ENCODE data around the gene SHANK2.

SHANK2 gene

DNA sequence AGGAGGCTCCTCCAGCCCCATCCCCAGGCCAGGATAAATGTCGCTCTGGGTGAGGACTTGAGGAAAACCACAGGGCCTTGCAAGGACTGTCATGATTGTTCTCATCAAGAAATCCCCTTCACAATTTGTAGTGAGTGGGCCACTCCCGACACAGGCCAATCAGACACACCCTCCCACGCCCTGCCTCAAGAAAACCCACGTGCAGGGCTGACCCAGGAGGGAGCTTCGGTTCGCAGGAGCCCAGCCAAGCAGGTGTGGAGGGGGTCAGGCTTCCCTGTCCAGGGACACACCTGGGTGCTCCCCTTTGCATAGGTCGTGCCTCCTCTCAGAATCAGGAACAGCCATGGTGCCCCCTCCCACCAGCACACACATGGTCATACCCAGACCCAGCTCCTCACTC, 43.2 kb downstream of the SHANK2 start:
- Histone ChIP-seq H4K12ac (ENCODE audit: low read depth, low read length) (no peak overlapping the region), H3K4ac (ENCODE audit: low read depth, low read length) (no peak overlapping the region), H3K9ac (ENCODE audit: low read length) (no peak overlapping the region), H2BK5ac (ENCODE audit: low read depth, low read length, poor library complexity) (no peak overlapping the region), H3K4me2 (ENCODE audit: low read length) (no peak overlapping the region), H3K4me3 (ENCODE audit: low read depth, low read length) (no peak overlapping the region), H3K14ac (ENCODE audit: low read length) (no peak overlapping the region), H3K9me3 (ENCODE audit: insufficient read depth, low read depth, low read length) (no peaks in the 10 kb centered on the region), H3K79me2 (ENCODE audit: control insufficient read depth, insufficient read depth, low read length, poor library complexity) (no peaks in the 10 kb centered on the region), H3K27me3 (ENCODE audit: insufficient read depth, low read length) (no peaks in the 10 kb centered on the region), H2BK12ac (ENCODE audit: low read length) (no peak overlapping the region), H3K79me1 (ENCODE audit: low read length) (no peaks in the 10 kb centered on the region), H2AK5ac (ENCODE audit: low read length) (no peak overlapping the region), H2BK120ac (ENCODE audit: insufficient read depth, low read length, poor library complexity) (no peak overlapping the region), H4K8ac (ENCODE audit: low read depth, low read length) (no peak overlapping the region), H2AFZ (ENCODE audit: insufficient read depth, low read length, poor library complexity) (no peak overlapping the region), H3K4me1 (ENCODE audit: control insufficient read depth in 1 of 2, insufficient read depth in 2 of 2, low read length in 2 of 2) (peaks cover 11 to 12% of the 10 kb centered on the region in 2 experiments), H4K91ac (ENCODE audit: low read depth, low read length) (no peak overlapping the region), H3K18ac (ENCODE audit: low read length) (no peak overlapping the region), H3K36me3 (ENCODE audit: control insufficient read depth in 1 of 2, insufficient read depth in 2 of 2, low read length in 2 of 2) (peaks cover 0 to 12% of the 10 kb centered on the region in 2 experiments), H3K23ac (ENCODE audit: low read length) (no peak overlapping the region), H3K27ac (ENCODE audit: low read depth, low read length) (no peak overlapping the region)
- no peak for DNase-seq
- WGBS (ENCODE audit: extremely low coverage, insufficient coverage, insufficient read length) = no CpG with 5 or more reads among the region's 7 CpGs

DNA sequence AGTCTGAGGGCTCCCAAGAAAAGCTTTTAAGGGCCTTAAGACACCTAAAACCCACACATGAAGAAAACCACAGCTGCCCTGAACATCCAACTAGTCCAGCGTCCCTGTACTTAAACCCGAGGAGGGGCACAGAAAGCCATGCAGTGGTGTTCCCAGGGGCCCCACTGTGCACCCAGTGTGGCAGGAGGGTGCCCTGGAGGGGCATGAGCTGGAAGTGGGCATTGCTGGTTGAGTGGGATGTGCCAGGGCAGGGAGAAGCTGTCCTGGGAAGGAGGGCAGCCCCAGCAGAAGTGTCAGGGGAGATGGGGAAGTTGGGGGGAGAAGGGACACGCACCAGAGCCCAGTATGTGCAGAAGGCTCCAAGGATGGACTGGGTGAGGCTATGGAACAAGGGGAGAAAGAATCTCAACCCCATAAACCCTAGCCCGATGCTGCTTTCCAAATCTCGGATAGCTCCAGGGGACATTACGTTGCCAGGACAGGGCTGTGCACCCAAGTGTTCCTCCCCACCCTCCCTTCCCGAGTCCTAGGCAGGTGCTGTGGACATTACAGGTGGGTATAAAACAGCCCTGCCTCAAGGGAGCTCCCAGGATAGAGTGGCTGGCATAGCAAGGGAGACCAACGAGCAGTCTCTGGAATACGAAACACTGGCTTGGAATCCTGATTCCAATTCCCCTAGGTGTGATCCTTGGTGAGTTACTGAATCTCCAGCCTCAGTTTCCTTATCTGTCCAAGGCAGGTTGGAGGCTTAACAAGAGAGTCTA, 44.2 kb downstream of the SHANK2 start:
- Histone ChIP-seq H3K4ac (ENCODE audit: low read depth, low read length) (no peak overlapping the region), H3K23ac (ENCODE audit: low read length) (no peak overlapping the region), H4K12ac (ENCODE audit: low read depth, low read length) (no peak overlapping the region), H3K27ac (ENCODE audit: low read depth, low read length) (no peak overlapping the region), H2BK12ac (ENCODE audit: low read length) (no peak overlapping the region), H3K9ac (ENCODE audit: low read length) (no peak overlapping the region), H3K4me2 (ENCODE audit: low read length) (no peak overlapping the region), H3K27me3 (ENCODE audit: insufficient read depth, low read length) (no peaks in the 10 kb centered on the region), H2BK5ac (ENCODE audit: low read depth, low read length, poor library complexity) (no peak overlapping the region), H3K18ac (ENCODE audit: low read length) (no peak overlapping the region), H3K79me1 (ENCODE audit: low read length) (no peaks in the 10 kb centered on the region), H3K4me1 (ENCODE audit: control insufficient read depth in 1 of 2, insufficient read depth in 2 of 2, low read length in 2 of 2) (peaks cover 11 to 12% of the 10 kb centered on the region in 2 experiments), H3K36me3 (ENCODE audit: control insufficient read depth in 1 of 2, insufficient read depth in 2 of 2, low read length in 2 of 2) (peaks cover 0 to 12% of the 10 kb centered on the region in 2 experiments), H4K91ac (ENCODE audit: low read depth, low read length) (no peak overlapping the region), H2AK5ac (ENCODE audit: low read length) (no peak overlapping the region), H3K14ac (ENCODE audit: low read length) (no peak overlapping the region), H3K9me3 (ENCODE audit: insufficient read depth, low read depth, low read length) (no peaks in the 10 kb centered on the region), H2AFZ (ENCODE audit: insufficient read depth, low read length, poor library complexity) (no peak overlapping the region), H3K79me2 (ENCODE audit: control insufficient read depth, insufficient read depth, low read length, poor library complexity) (no peaks in the 10 kb centered on the region), H3K4me3 (ENCODE audit: low read depth, low read length) (no peak overlapping the region), H4K8ac (ENCODE audit: low read depth, low read length) (no peak overlapping the region), H2BK120ac (ENCODE audit: insufficient read depth, low read length, poor library complexity) (no peak overlapping the region)
- WGBS (ENCODE audit: extremely low coverage, insufficient coverage, insufficient read length) = no CpG with 5 or more reads among the region's 9 CpGs
- DNase-seq = no peak

DNA sequence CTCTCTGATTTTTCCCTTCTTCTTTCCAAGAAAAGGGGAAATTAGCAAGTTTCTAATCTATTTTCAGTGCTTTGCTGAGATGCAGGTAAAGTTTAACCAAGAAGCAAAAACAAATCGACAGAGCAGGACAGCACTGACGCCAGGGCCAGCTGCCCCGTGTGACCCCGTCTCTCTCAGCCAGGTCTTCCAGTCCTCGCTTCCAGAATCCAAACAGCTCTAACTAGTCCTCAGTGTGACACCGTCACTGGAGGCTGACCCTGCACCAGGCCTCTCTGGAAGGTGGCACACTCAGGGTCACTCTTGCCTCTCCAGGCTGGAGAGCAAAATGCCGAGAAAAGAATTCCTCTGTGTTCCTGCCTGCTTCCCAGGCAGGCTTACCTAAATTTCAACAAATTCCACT, 44.8 kb downstream of the SHANK2 start:
- H3K79me2 ChIP-seq (ENCODE audit: control insufficient read depth, insufficient read depth, low read length, poor library complexity) = no peaks in the 10 kb centered on the region
- no peak overlapping the region for H2BK120ac ChIP-seq (ENCODE audit: insufficient read depth, low read length, poor library complexity)
- no peak overlapping the region for H3K4ac ChIP-seq (ENCODE audit: low read depth, low read length)
- DNase-seq = no peak
- no peak overlapping the region for H2AFZ ChIP-seq (ENCODE audit: insufficient read depth, low read length, poor library complexity)
- peaks cover 0 to 12% of the 10 kb centered on the region in 2 experiments for H3K36me3 ChIP-seq (ENCODE audit: control insufficient read depth in 1 of 2, insufficient read depth in 2 of 2, low read length in 2 of 2)
- no peak overlapping the region for H4K8ac ChIP-seq (ENCODE audit: low read depth, low read length)
- H3K9ac ChIP-seq (ENCODE audit: low read length) = no peak overlapping the region
- no peak overlapping the region for H3K18ac ChIP-seq (ENCODE audit: low read length)
- H3K27me3 ChIP-seq (ENCODE audit: insufficient read depth, low read length) = no peaks in the 10 kb centered on the region
- H3K4me2 ChIP-seq (ENCODE audit: low read length) = no peak overlapping the region
- H3K9me3 ChIP-seq (ENCODE audit: insufficient read depth, low read depth, low read length) = no peaks in the 10 kb centered on the region
- H3K4me1 ChIP-seq (ENCODE audit: control insufficient read depth in 1 of 2, insufficient read depth in 2 of 2, low read length in 2 of 2) = peaks cover 11 to 12% of the 10 kb centered on the region in 2 experiments
- H3K27ac ChIP-seq (ENCODE audit: low read depth, low read length) = no peak overlapping the region
- no peak overlapping the region for H3K4me3 ChIP-seq (ENCODE audit: low read depth, low read length)
- no peak overlapping the region for H2AK5ac ChIP-seq (ENCODE audit: low read length)
- no CpG with 5 or more reads among the region's 7 CpGs for WGBS (ENCODE audit: extremely low coverage, insufficient coverage, insufficient read length)
- no peak overlapping the region for H4K91ac ChIP-seq (ENCODE audit: low read depth, low read length)
- no peaks in the 10 kb centered on the region for H3K79me1 ChIP-seq (ENCODE audit: low read length)
- no peak overlapping the region for H2BK12ac ChIP-seq (ENCODE audit: low read length)
- no peak overlapping the region for H4K12ac ChIP-seq (ENCODE audit: low read depth, low read length)
- no peak overlapping the region for H3K14ac ChIP-seq (ENCODE audit: low read length)
- H2BK5ac ChIP-seq (ENCODE audit: low read depth, low read length, poor library complexity) = no peak overlapping the region
- H3K23ac ChIP-seq (ENCODE audit: low read length) = no peak overlapping the region

- no peak overlapping the region for H3K4ac ChIP-seq (ENCODE audit: low read depth, low read length)
- no peaks in the 10 kb centered on the region for H3K27me3 ChIP-seq (ENCODE audit: insufficient read depth, low read length)
- H3K27ac ChIP-seq (ENCODE audit: low read depth, low read length) = no peak overlapping the region
- H4K12ac ChIP-seq (ENCODE audit: low read depth, low read length) = no peak overlapping the region
- no peak overlapping the region for H2AFZ ChIP-seq (ENCODE audit: insufficient read depth, low read length, poor library complexity)
- no CpG with 5 or more reads among the region's 17 CpGs for WGBS (ENCODE audit: extremely low coverage, insufficient coverage, insufficient read length)
- peaks cover 11 to 12% of the 10 kb centered on the region in 2 experiments for H3K4me1 ChIP-seq (ENCODE audit: control insufficient read depth in 1 of 2, insufficient read depth in 2 of 2, low read length in 2 of 2)
- no peak overlapping the region for H4K91ac ChIP-seq (ENCODE audit: low read depth, low read length)
- no peak overlapping the region for H2BK12ac ChIP-seq (ENCODE audit: low read length)
- no peaks in the 10 kb centered on the region for H3K9me3 ChIP-seq (ENCODE audit: insufficient read depth, low read depth, low read length)
- DNase-seq = peak; percentile 70 to 81
- no peaks in the 10 kb centered on the region for H3K79me1 ChIP-seq (ENCODE audit: low read length)
- H2BK5ac ChIP-seq (ENCODE audit: low read depth, low read length, poor library complexity) = no peak overlapping the region
- no peak overlapping the region for H3K14ac ChIP-seq (ENCODE audit: low read length)
- H3K9ac ChIP-seq (ENCODE audit: low read length) = no peak overlapping the region
- no peak overlapping the region for H2AK5ac ChIP-seq (ENCODE audit: low read length)
- H4K8ac ChIP-seq (ENCODE audit: low read depth, low read length) = no peak overlapping the region
- H3K79me2 ChIP-seq (ENCODE audit: control insufficient read depth, insufficient read depth, low read length, poor library complexity) = no peaks in the 10 kb centered on the region
- H2BK120ac ChIP-seq (ENCODE audit: insufficient read depth, low read length, poor library complexity) = no peak overlapping the region
- H3K4me2 ChIP-seq (ENCODE audit: low read length) = peak overlapping the region; percentile 0
- no peak overlapping the region for H3K18ac ChIP-seq (ENCODE audit: low read length)
- no peak overlapping the region for H3K4me3 ChIP-seq (ENCODE audit: low read depth, low read length)
- no peak overlapping the region for H3K23ac ChIP-seq (ENCODE audit: low read length)
- peaks cover 0 to 12% of the 10 kb centered on the region in 2 experiments for H3K36me3 ChIP-seq (ENCODE audit: control insufficient read depth in 1 of 2, insufficient read depth in 2 of 2, low read length in 2 of 2)
These were observed 46.2 kb downstream of the SHANK2 start for GRCh38 chr11:71206186-71206585.

Data from trophoblast cell (in vitro differentiated cells and primary cell).